GM19328 (cell line): ENCODE results near the gene SPECC1.

Source experiments
- ATAC-seq: cut with Tn5 transposase; IDR thresholded peaks from one replicate; pipeline ENCODE4 v1.9.1; 2021; ENCODE audit warnings: mild to moderate bottlenecking, moderate library complexity; ENCODE audit not compliant: unreplicated experiment

Gene SPECC1

GRCh38 chr17:20121359-20122253 lies 112.4 kb downstream of the SPECC1 start:
- ATAC-seq: no peak

- ATAC-seq: no peak
Observed at GRCh38 chr17:20122254-20122879, 113.2 kb downstream of the SPECC1 start.

GRCh38 chr17:20123209-20123608 lies 114.0 kb downstream of the SPECC1 start:
- no peak for ATAC-seq

- ATAC-seq: no peak
Observed at GRCh38 chr17:20125724-20126123, 116.6 kb downstream of the SPECC1 start.

- no peak for ATAC-seq
Observed at GRCh38 chr17:20127360-20128035, 118.3 kb downstream of the SPECC1 start.

- ATAC-seq: no peak
Observed at GRCh38 chr17:20128036-20128667, 119.0 kb downstream of the SPECC1 start.

- ATAC-seq: no peak
Observed at GRCh38 chr17:20133517-20133916, 124.4 kb downstream of the SPECC1 start.

GRCh38 chr17:20141198-20141972 lies 132.2 kb downstream of the SPECC1 start:
- no peak for ATAC-seq

- ATAC-seq: no peak
Observed at GRCh38 chr17:20142268-20142667, 133.1 kb downstream of the SPECC1 start.

GRCh38 chr17:20143740-20144139 lies 134.6 kb downstream of the SPECC1 start:
- ATAC-seq: no peak

GRCh38 chr17:20145567-20145966 lies 136.4 kb downstream of the SPECC1 start:
- no peak for ATAC-seq

- no peak for ATAC-seq
Observed at GRCh38 chr17:20149251-20149650, 140.1 kb downstream of the SPECC1 start.

- ATAC-seq: no peak
Observed at GRCh38 chr17:20151174-20151573, 142.0 kb downstream of the SPECC1 start.

GRCh38 chr17:20153231-20153630 lies 144.1 kb downstream of the SPECC1 start:
- ATAC-seq: no peak

- no peak for ATAC-seq
Observed at GRCh38 chr17:20154286-20155000, 145.3 kb downstream of the SPECC1 start.

- peak; percentile 92 for ATAC-seq
Observed at GRCh38 chr17:20155258-20156195, 146.4 kb downstream of the SPECC1 start.

- peak; percentile 21 for ATAC-seq
Observed at GRCh38 chr17:20156196-20157000, 147.2 kb downstream of the SPECC1 start.

GRCh38 chr17:20157001-20157310 lies 147.8 kb downstream of the SPECC1 start:
- ATAC-seq: no peak
